T47D (cell line): Measurements from ENCODE around the gene MTHFD2L.
"Not testable (repeated sequence)": the region's sequence is repeated elsewhere in the genome, so short reads cannot be mapped to it uniquely, and the experiment has no call there.

Experiments used
- DNase-seq, 2 experiments: peaks; one replicate each; pipeline versions ENCODE4 v3.0.0 to v3.0.0-alpha.2; 2011 to 2012; ENCODE audit warnings: low read depth in 1 of 2, low spot score in 1 of 2
- JUND ChIP-seq: IDR thresholded peaks from 2 replicates; pipeline ENCODE4 v1.6.1; 2012; ENCODE audit warnings: low read depth
- in situ Hi-C: cut with HindIII; loops from 2 replicates; pipeline ENCODE4 v1.10.0; 2016; ENCODE audit warnings: low sequenced_read_pairs, low pct_unique_long_range_greater_than_20kb

The MTHFD2L gene

GRCh38 chr4:74118600-74119338, 39.1 kb upstream of the MTHFD2L start:
- DNase-seq = no peak
- no peak for TF ChIP-seq JUND
- in situ Hi-C loops = no loop called here

- TF ChIP-seq JUND = no peak
- in situ Hi-C loops = no loop called here
- DNase-seq = no peak
Observed at GRCh38 chr4:74120086-74120485, 37.8 kb upstream of the MTHFD2L start.

GRCh38 chr4:74121643-74122579, 36.0 kb upstream of the MTHFD2L start:
- in situ Hi-C loops = no loop called here
- no peak for TF ChIP-seq JUND
- no peak for DNase-seq

- peak in 1 of 2 experiments; percentile 37 for DNase-seq
- in situ Hi-C loops = no loop called here
- TF ChIP-seq JUND = no peak
Observed at GRCh38 chr4:74123065-74123728, 34.7 kb upstream of the MTHFD2L start.

GRCh38 chr4:74125029-74125428, 32.9 kb upstream of the MTHFD2L start:
- no peak for TF ChIP-seq JUND
- in situ Hi-C loops = no loop called here
- no peak for DNase-seq

GRCh38 chr4:74127745-74128144, 30.2 kb upstream of the MTHFD2L start:
- DNase-seq = no peak
- in situ Hi-C loops = no loop called here
- TF ChIP-seq JUND = no peak

GRCh38 chr4:74130843-74131242, 27.1 kb upstream of the MTHFD2L start:
- in situ Hi-C loops, DNase-seq: not testable (repeated sequence)

- in situ Hi-C loops, DNase-seq: not testable (repeated sequence)
Observed at GRCh38 chr4:74132188-74132587, 25.7 kb upstream of the MTHFD2L start.

- TF ChIP-seq JUND = no peak
- no peak for DNase-seq
- in situ Hi-C loops = no loop called here
Observed at GRCh38 chr4:74132944-74133343, 25.0 kb upstream of the MTHFD2L start.

GRCh38 chr4:74133786-74134499, 24.0 kb upstream of the MTHFD2L start:
- in situ Hi-C loops = no loop called here
- peak in 1 of 2 experiments; percentile 81 for DNase-seq
- TF ChIP-seq JUND = no peak

- TF ChIP-seq JUND = no peak
- no peak for DNase-seq
- in situ Hi-C loops = no loop called here
Observed at GRCh38 chr4:74134500-74134852, 23.4 kb upstream of the MTHFD2L start.

- in situ Hi-C loops = no loop called here
- DNase-seq = no peak
- TF ChIP-seq JUND = no peak
Observed at GRCh38 chr4:74146581-74147129, 11.3 kb upstream of the MTHFD2L start.
